ENCODE results near the gene ARHGAP23. TPM values are rescaled to one million over a fixed set of nuclear protein-coding genes. Genes with fewer than 3 reads are reported as not detected.

The ARHGAP23 gene, protein sequence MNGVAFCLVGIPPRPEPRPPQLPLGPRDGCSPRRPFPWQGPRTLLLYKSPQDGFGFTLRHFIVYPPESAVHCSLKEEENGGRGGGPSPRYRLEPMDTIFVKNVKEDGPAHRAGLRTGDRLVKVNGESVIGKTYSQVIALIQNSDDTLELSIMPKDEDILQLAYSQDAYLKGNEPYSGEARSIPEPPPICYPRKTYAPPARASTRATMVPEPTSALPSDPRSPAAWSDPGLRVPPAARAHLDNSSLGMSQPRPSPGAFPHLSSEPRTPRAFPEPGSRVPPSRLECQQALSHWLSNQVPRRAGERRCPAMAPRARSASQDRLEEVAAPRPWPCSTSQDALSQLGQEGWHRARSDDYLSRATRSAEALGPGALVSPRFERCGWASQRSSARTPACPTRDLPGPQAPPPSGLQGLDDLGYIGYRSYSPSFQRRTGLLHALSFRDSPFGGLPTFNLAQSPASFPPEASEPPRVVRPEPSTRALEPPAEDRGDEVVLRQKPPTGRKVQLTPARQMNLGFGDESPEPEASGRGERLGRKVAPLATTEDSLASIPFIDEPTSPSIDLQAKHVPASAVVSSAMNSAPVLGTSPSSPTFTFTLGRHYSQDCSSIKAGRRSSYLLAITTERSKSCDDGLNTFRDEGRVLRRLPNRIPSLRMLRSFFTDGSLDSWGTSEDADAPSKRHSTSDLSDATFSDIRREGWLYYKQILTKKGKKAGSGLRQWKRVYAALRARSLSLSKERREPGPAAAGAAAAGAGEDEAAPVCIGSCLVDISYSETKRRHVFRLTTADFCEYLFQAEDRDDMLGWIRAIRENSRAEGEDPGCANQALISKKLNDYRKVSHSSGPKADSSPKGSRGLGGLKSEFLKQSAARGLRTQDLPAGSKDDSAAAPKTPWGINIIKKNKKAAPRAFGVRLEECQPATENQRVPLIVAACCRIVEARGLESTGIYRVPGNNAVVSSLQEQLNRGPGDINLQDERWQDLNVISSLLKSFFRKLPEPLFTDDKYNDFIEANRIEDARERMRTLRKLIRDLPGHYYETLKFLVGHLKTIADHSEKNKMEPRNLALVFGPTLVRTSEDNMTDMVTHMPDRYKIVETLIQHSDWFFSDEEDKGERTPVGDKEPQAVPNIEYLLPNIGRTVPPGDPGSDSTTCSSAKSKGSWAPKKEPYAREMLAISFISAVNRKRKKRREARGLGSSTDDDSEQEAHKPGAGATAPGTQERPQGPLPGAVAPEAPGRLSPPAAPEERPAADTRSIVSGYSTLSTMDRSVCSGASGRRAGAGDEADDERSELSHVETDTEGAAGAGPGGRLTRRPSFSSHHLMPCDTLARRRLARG (N-terminal part only)
- total RNA-seq (10 to 100 TPM; 49.1 to 51.0 TPM), polyA plus RNA-seq (ENCODE audit: insufficient read length in 6 of 6) (10 to 100 TPM; 27.7 to 49.0 (median 36.1) TPM)
- long read RNA-seq, donor 1, full-length matches to known transcripts: 1 of 32 reads
- long read RNA-seq, donor 1, partial matches to known transcripts: 22 of 32 reads
- long read RNA-seq, donor 1, other reads (novel, unspliced or antisense): 9 of 32 reads
- long read RNA-seq, donor 2, partial matches to known transcripts: 13 of 19 reads
- long read RNA-seq, donor 2, other reads (novel, unspliced or antisense): 5 of 19 reads
- long read RNA-seq, donor 3, partial matches to known transcripts: 5 of 5 reads
- long read RNA-seq, donor 3, other reads (novel, unspliced or antisense): 0 of 5 reads
- long read RNA-seq, donor 4, partial matches to known transcripts: 1 of 4 reads
- long read RNA-seq, donor 4, other reads (novel, unspliced or antisense): 3 of 4 reads
- long read RNA-seq, donor 5, partial matches to known transcripts: 0 of 1 reads
- long read RNA-seq, donor 5, other reads (novel, unspliced or antisense): 0 of 1 reads
- long read RNA-seq, donor 6: 0 reads
- long read RNA-seq, donor 7: 0 reads
- long read RNA-seq, donor 8, full-length matches to known transcripts: 4 of 9 reads
- long read RNA-seq, donor 8, partial matches to known transcripts: 0 of 9 reads
- long read RNA-seq, donor 8, other reads (novel, unspliced or antisense): 5 of 9 reads
- long read RNA-seq, donor 9: 0 reads
- long read RNA-seq, donor 10, partial matches to known transcripts: 1 of 6 reads
- long read RNA-seq, donor 10, other reads (novel, unspliced or antisense): 5 of 6 reads
- long read RNA-seq, donor 11: 0 reads
- long read RNA-seq, donor 12: 0 reads

DNA sequence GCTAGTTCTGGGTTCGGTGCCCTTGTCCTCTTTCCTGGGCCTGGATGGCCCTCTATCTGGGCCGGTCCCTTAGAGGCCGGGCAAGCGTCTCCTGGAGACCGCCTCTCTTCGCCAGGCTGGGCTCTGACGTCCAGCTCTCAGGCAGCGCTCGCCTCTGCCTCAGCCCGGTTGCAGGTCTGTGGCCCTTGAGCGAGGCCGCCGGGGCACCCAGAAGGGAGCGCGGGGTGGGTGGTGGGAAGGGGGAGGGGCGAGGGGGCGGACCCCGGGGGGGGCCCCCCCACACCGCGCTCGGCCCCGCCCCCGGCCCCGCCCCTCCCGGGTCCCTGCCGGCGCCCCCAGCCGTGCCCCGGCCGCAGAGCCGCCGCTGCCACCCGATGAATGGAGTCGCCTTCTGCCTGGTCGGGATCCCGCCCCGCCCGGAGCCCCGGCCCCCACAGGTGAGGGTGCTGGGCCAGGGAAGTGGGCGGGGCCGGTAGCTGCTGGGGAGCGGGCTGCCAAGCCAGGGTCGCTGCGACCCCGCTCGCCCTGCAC lies at the start of gene ARHGAP23:
ARHGAP23 (plus strand) TSS at position 353 of the 531 bp plus-strand sequence; CDS start at position 375, 22 bp downstream.
- ATAC-seq: peak; percentile 73
- intact Hi-C loops (cut with DNase I): no loop called here
- Histone ChIP-seq H3K4me1 (peaks cover 0 to 58% of the 10 kb centered on the region in 2 donors), H3K27ac (peak within 1 kb of the TSS; percentile 78 to 86), H3K4me3 (peak within 1 kb of the TSS; percentile 88 to 90), H3K36me3 (no peaks in the 10 kb centered on the region), H3K9me3 (no peaks in the 10 kb centered on the region), H3K27me3 (peaks cover 0 to 2% of the 10 kb centered on the region in 2 donors)
- TF ChIP-seq, protein P1, sequence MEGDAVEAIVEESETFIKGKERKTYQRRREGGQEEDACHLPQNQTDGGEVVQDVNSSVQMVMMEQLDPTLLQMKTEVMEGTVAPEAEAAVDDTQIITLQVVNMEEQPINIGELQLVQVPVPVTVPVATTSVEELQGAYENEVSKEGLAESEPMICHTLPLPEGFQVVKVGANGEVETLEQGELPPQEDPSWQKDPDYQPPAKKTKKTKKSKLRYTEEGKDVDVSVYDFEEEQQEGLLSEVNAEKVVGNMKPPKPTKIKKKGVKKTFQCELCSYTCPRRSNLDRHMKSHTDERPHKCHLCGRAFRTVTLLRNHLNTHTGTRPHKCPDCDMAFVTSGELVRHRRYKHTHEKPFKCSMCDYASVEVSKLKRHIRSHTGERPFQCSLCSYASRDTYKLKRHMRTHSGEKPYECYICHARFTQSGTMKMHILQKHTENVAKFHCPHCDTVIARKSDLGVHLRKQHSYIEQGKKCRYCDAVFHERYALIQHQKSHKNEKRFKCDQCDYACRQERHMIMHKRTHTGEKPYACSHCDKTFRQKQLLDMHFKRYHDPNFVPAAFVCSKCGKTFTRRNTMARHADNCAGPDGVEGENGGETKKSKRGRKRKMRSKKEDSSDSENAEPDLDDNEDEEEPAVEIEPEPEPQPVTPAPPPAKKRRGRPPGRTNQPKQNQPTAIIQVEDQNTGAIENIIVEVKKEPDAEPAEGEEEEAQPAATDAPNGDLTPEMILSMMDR (IDR thresholded peaks at IDR 0.05): no peak
- peak in 3 of 4 donors; percentile 73 to 90 (median 86) for DNase-seq

DNA sequence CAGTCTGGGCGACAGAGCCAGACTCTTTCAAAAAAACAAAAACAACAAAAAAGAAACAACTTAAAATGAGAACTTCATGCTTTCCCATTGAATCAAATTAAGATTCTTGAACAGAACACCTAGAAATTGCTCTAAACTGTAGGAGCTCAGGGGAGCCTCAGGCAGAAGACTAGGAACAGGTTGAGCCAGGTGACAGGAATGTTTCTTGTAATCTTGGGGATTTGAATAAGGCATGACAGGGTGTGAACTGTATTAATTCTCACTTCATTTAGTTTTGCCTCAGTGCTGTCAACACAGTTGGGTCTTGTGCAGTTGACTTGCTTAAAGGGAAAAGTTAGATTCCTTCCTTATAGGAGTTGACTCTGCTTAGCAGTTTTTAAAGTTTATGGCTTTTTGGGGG lies 48.8 kb upstream of the ARHGAP23 start:
- TF ChIP-seq, protein P1 (IDR thresholded peaks at IDR 0.05): no peak
- DNase-seq (no peak), ATAC-seq (no peak)
- Histone ChIP-seq H3K27me3 (no peaks in the 10 kb centered on the region), H3K4me1 (no peaks in the 10 kb centered on the region), H3K9me3 (no peaks in the 10 kb centered on the region), H3K36me3 (peaks cover 0 to 52% of the 10 kb centered on the region in 2 donors), H3K27ac (no peak overlapping the region), H3K4me3 (no peak overlapping the region)
- intact Hi-C loops (cut with DNase I): no loop called here

DNA sequence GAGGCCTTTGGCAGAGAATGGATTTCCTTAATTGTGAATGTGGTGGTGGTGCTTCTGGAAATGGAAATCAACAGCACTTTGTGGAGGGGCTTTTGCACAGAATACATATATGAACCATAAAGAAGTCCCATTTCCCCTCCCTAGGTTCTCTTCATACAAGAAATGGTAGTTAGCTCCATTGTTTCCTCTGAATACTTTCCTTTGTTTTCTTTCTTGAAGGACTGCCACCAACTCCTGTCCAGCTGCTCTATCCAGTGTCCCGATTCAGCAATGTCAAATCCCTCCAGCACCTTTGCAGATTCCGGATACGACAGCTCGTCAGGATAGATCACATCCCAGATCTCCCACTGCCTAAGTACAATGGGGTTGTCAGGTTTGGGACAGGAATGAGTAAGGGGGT lies 33.2 kb upstream of the ARHGAP23 start:
- Histone ChIP-seq H3K36me3 (peaks cover 0 to 40% of the 10 kb centered on the region in 2 donors), H3K27ac (no peak overlapping the region), H3K4me3 (no peak overlapping the region), H3K27me3 (no peaks in the 10 kb centered on the region), H3K9me3 (no peaks in the 10 kb centered on the region), H3K4me1 (no peaks in the 10 kb centered on the region)
- TF ChIP-seq, protein P1 (IDR thresholded peaks at IDR 0.05): no peak
- intact Hi-C loops (cut with DNase I): no loop called here
- ATAC-seq: no peak
- DNase-seq: no peak

DNA sequence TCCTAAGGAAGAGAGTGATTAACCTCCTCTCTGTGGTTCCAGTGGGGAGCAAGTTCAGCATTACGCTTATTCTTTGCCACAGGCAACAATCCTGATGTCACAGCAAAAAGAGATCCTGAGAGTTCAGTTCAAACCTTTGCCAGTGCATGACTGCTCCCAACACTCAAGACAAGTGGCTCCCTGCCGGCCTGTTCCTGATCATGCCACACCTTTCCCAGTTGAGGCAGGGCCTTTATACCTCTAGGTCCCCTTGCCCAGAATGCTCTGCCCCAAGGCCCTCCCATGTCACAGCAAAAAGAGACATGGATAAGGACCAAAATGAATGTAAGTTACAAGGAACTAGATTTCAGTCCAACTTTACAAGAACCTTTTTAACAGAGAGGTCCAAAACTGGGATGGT lies 31.0 kb upstream of the ARHGAP23 start:
- TF ChIP-seq, protein P1 (IDR thresholded peaks at IDR 0.05): no peak
- DNase-seq (no peak), ATAC-seq (peak; percentile 32)
- Histone ChIP-seq H3K9me3 (no peaks in the 10 kb centered on the region), H3K27ac (no peak overlapping the region), H3K4me1 (no peaks in the 10 kb centered on the region), H3K4me3 (no peak overlapping the region), H3K27me3 (no peaks in the 10 kb centered on the region), H3K36me3 (peaks cover 0 to 61% of the 10 kb centered on the region in 2 donors)
- intact Hi-C loops (cut with DNase I): no loop called here
